Neural cell (in vitro differentiated cells): ENCODE results near the gene FSCN2. TPM values are rescaled to one million over a fixed set of nuclear protein-coding genes. Genes with fewer than 3 reads are reported as not detected.

ENCODE experiments used
- H2AFZ ChIP-seq: fragments of 200-600, 300-800 bp; sonication (generic), shearing (Covaris generic); 2 replicates; pipeline ENCODE4 v1.6.0; 2014; ENCODE audit warnings: low read depth, mild to moderate bottlenecking, antibody characterized with exemption, low read length, moderate library complexity
- H3F3A ChIP-seq: fragments of 200-600 bp; shearing (Covaris generic); 2 replicates; pipeline ENCODE4 v1.6.1; 2016; ENCODE audit warnings: mild to moderate bottlenecking, moderate library complexity, mixed read lengths, antibody characterized with exemption, low read length; ENCODE audit not compliant: insufficient read depth, poor library complexity, severe bottlenecking
- H3K27ac ChIP-seq: fragments of 200-600, 300-800 bp; sonication (generic), shearing (Covaris generic); 2 replicates; pipeline ENCODE4 v1.5.1; 2014; ENCODE audit warnings: mild to moderate bottlenecking, low read length, moderate library complexity
- H3K27me3 ChIP-seq: fragments of 300-800, 200-600 bp; sonication (generic), shearing (Covaris generic); 2 replicates; pipeline ENCODE4 v1.6.0; 2014; ENCODE audit warnings: mild to moderate bottlenecking, low read depth, low read length, moderate library complexity; ENCODE audit not compliant: insufficient read depth
- H3K36me3 ChIP-seq: fragments of 300-800, 200-600 bp; sonication (generic), shearing (Covaris generic); 2 replicates; pipeline ENCODE4 v1.5.1; 2014; ENCODE audit warnings: mild to moderate bottlenecking, antibody characterized with exemption, low read length, moderate library complexity; ENCODE audit not compliant: insufficient read depth
- H3K4me2 ChIP-seq: fragments of 300-800, 200-600 bp; sonication (generic), shearing (Covaris generic); 2 replicates; pipeline ENCODE4 v1.6.0; 2014; ENCODE audit warnings: mild to moderate bottlenecking, low read length
- H3K4me3 ChIP-seq: fragments of 300-800, 200-600 bp; sonication (generic), shearing (Covaris generic); 2 replicates; pipeline ENCODE4 v1.5.1; 2014; ENCODE audit warnings: mild to moderate bottlenecking, low read length, moderate library complexity
- H3K79me2 ChIP-seq: fragments of 200-600 bp; shearing (Covaris generic); replicated peaks from 2 replicates; pipeline ENCODE4 v1.6.0; 2014; ENCODE audit warnings: mild to moderate bottlenecking, low read length, moderate library complexity; ENCODE audit not compliant: insufficient read depth
- H3K9ac ChIP-seq: fragments of 300-800, 200-600 bp; sonication (generic), shearing (Covaris generic); 2 replicates; pipeline ENCODE4 v1.6.1; 2016; ENCODE audit warnings: mild to moderate bottlenecking, low read length, mixed read lengths
- H3K9me2 ChIP-seq: fragments of 200-600 bp; shearing (Covaris generic); 2 replicates; pipeline ENCODE4 v1.6.1; 2016; ENCODE audit warnings: mild to moderate bottlenecking, low read length, mixed read lengths; ENCODE audit not compliant: insufficient read depth
- H3K9me3 ChIP-seq: fragments of 200-600, 300-800 bp; sonication (generic), shearing (Covaris generic); 2 replicates; pipeline ENCODE4 v1.6.1; 2016; ENCODE audit warnings: mild to moderate bottlenecking, mixed run types, low read length, moderate library complexity, mixed read lengths
- H4K20me1 ChIP-seq: fragments of 200-600 bp; shearing (Covaris generic); 2 replicates; pipeline ENCODE4 v1.6.1; 2016; ENCODE audit warnings: mild to moderate bottlenecking, mixed run types; ENCODE audit not compliant: insufficient read depth
- EP300 ChIP-seq: fragments of 450-650 bp; conservative IDR thresholded peaks from 2 replicates; pipeline ENCODE4 v1.6.1; 2014; ENCODE audit warnings: antibody characterized with exemption, mild to moderate bottlenecking, moderate library complexity; ENCODE audit not compliant: poor library complexity, severe bottlenecking
- EZH2 ChIP-seq: fragments of 200-600, 300-800 bp; shearing (Covaris generic), sonication (generic); IDR thresholded peaks from 2 replicates; pipeline ENCODE4 v1.6.1; 2014; ENCODE audit warnings: antibody characterized with exemption, low read length, borderline replicate concordance, mild to moderate bottlenecking; ENCODE audit not compliant: insufficient read depth, poor library complexity, severe bottlenecking
- MXI1 ChIP-seq: fragments of 450-650 bp; conservative IDR thresholded peaks from 2 replicates; pipeline ENCODE4 v1.6.1; 2014; ENCODE audit warnings: antibody characterized with exemption, mild to moderate bottlenecking; ENCODE audit not compliant: poor library complexity, severe bottlenecking
- POLR2AphosphoS5 ChIP-seq: IDR thresholded peaks from 2 replicates; pipeline ENCODE4 v1.6.1; 2012
- RAD21 ChIP-seq: fragments of 450-650 bp; conservative IDR thresholded peaks from 2 replicates; pipeline ENCODE4 v1.6.1; 2014; ENCODE audit warnings: antibody characterized with exemption, mild to moderate bottlenecking, moderate library complexity
- SMC3 ChIP-seq: fragments of 450-650 bp; conservative IDR thresholded peaks from 2 replicates; pipeline ENCODE4 v1.6.1; 2014; ENCODE audit warnings: antibody characterized with exemption, mild to moderate bottlenecking, moderate library complexity; ENCODE audit not compliant: poor library complexity
- TAF1 ChIP-seq: IDR thresholded peaks from 2 replicates; pipeline ENCODE4 v1.6.1; 2012; ENCODE audit warnings: low read depth
- polyA plus RNA-seq: library from polyadenylated mRNA; depleted of rRNA; stranded (reverse); fragments of >200 nt; gene quantifications from 2 replicates; pipeline ENCODE4 v1.2.3, GENCODE V29; 2014
- TF ChIP-seq, protein P1 (sequence below): fragments of 450-650 bp; IDR thresholded peaks from 2 replicates; pipeline ENCODE4 v1.5.1; 2014; ENCODE audit warnings: antibody characterized with exemption, mild to moderate bottlenecking, moderate library complexity; ENCODE audit not compliant: poor library complexity, severe bottlenecking
- TF ChIP-seq, protein P2 (sequence below): IDR thresholded peaks from 2 replicates; pipeline ENCODE4 v1.6.1; 2012; ENCODE audit warnings: borderline replicate concordance

FSCN2 gene
- polyA plus RNA-seq, 1 donor from 2014 or later, result 4.8 TPM

DNA sequence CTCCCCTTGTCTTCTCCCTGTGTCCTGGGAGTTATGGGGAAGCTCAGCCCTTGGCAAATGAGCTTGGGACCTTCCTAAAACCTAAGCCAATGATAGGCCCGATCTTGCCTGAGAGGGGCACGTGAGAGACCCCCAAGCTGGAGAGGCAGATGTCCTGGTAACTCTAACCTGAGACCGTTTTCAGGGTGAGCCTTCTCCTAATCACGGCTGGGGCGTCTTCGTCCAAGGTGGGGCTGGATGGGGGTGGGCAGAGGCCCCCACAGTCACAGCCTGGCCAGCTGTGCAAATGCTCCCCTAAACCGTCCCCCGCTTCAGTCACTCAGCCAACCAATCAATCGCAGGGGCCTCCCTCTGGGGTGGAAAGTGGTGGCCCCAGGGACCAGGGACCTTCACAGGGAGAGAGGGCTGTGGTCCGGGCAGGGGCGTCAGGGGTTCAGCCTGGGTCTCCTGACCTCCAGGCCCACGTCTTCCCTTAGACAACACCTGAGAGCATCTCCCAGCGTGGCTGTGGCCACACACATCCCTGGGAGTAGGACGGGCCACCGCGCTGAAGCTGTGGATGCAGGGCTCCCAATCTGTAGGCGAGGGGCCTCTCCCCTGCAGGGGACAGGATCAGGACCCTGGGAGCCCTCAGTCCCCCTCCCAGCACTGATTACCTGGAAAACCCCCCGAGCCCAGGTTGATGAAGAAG, 46.2 kb upstream of the FSCN2 start:
- H3K36me3 ChIP-seq, result no peaks in the 10 kb centered on the region
- H3K9me3 ChIP-seq, result no peaks in the 10 kb centered on the region
- peak overlapping the region; percentile 40 for H2AFZ ChIP-seq
- H3K27me3 ChIP-seq, result no peaks in the 10 kb centered on the region
- H3K4me3 ChIP-seq, result peak overlapping the region; percentile 59
- no peaks in the 10 kb centered on the region for H4K20me1 ChIP-seq
- peak overlapping the region; percentile 42 for H3K9ac ChIP-seq
- peaks cover 9% of the 10 kb centered on the region for H3K79me2 ChIP-seq
- H3F3A ChIP-seq, result no peaks in the 10 kb centered on the region
- TF ChIP-seq TAF1 (no peak), RAD21 (no peak), EZH2 (no peak), POLR2AphosphoS5 (no peak), EP300 (no peak), MXI1 (no peak)
- TF ChIP-seq, protein P1, sequence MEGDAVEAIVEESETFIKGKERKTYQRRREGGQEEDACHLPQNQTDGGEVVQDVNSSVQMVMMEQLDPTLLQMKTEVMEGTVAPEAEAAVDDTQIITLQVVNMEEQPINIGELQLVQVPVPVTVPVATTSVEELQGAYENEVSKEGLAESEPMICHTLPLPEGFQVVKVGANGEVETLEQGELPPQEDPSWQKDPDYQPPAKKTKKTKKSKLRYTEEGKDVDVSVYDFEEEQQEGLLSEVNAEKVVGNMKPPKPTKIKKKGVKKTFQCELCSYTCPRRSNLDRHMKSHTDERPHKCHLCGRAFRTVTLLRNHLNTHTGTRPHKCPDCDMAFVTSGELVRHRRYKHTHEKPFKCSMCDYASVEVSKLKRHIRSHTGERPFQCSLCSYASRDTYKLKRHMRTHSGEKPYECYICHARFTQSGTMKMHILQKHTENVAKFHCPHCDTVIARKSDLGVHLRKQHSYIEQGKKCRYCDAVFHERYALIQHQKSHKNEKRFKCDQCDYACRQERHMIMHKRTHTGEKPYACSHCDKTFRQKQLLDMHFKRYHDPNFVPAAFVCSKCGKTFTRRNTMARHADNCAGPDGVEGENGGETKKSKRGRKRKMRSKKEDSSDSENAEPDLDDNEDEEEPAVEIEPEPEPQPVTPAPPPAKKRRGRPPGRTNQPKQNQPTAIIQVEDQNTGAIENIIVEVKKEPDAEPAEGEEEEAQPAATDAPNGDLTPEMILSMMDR, result no peak
- TF ChIP-seq, protein P2, sequence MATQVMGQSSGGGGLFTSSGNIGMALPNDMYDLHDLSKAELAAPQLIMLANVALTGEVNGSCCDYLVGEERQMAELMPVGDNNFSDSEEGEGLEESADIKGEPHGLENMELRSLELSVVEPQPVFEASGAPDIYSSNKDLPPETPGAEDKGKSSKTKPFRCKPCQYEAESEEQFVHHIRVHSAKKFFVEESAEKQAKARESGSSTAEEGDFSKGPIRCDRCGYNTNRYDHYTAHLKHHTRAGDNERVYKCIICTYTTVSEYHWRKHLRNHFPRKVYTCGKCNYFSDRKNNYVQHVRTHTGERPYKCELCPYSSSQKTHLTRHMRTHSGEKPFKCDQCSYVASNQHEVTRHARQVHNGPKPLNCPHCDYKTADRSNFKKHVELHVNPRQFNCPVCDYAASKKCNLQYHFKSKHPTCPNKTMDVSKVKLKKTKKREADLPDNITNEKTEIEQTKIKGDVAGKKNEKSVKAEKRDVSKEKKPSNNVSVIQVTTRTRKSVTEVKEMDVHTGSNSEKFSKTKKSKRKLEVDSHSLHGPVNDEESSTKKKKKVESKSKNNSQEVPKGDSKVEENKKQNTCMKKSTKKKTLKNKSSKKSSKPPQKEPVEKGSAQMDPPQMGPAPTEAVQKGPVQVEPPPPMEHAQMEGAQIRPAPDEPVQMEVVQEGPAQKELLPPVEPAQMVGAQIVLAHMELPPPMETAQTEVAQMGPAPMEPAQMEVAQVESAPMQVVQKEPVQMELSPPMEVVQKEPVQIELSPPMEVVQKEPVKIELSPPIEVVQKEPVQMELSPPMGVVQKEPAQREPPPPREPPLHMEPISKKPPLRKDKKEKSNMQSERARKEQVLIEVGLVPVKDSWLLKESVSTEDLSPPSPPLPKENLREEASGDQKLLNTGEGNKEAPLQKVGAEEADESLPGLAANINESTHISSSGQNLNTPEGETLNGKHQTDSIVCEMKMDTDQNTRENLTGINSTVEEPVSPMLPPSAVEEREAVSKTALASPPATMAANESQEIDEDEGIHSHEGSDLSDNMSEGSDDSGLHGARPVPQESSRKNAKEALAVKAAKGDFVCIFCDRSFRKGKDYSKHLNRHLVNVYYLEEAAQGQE, result no peak
- H3K9me2 ChIP-seq, result no peaks in the 10 kb centered on the region
- peak overlapping the region; percentile 37 for H3K27ac ChIP-seq
- H3K4me2 ChIP-seq, result peak overlapping the region; percentile 44

DNA sequence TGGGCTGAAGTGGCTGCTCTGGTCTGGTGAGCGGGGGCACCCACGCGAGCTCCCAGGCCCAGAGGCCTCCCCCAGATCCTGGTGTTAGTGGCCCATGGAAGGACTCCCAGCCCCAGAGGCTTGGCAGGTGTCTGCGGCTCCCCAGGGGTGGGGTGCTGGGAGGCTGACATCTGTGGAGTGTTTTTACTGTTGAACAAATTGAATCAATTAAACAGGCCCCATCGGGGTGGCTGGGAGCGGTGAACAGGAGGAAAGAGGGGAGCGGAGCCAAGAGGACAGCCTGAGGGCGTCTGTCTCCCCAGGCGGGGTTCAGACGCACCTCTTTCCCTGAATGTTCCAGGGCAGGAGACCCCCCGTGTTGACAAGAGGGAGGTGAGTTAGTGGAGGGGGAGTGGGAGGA, 45.5 kb upstream of the FSCN2 start:
- no peak overlapping the region for H3K4me3 ChIP-seq
- no peak overlapping the region for H2AFZ ChIP-seq
- no peaks in the 10 kb centered on the region for H3F3A ChIP-seq
- H3K9me3 ChIP-seq, result no peaks in the 10 kb centered on the region
- no peak overlapping the region for H3K4me2 ChIP-seq
- H4K20me1 ChIP-seq, result no peaks in the 10 kb centered on the region
- no peaks in the 10 kb centered on the region for H3K9me2 ChIP-seq
- TF ChIP-seq EZH2 (no peak), SMC3 (no peak), RAD21 (no peak), TAF1 (no peak), MXI1 (no peak), POLR2AphosphoS5 (no peak), EP300 (no peak)
- TF ChIP-seq, protein P2, result no peak
- TF ChIP-seq, protein P1, result no peak
- no peak overlapping the region for H3K27ac ChIP-seq
- H3K27me3 ChIP-seq, result no peaks in the 10 kb centered on the region
- H3K36me3 ChIP-seq, result no peaks in the 10 kb centered on the region
- peak overlapping the region; percentile 2 for H3K9ac ChIP-seq
- peaks cover 15% of the 10 kb centered on the region for H3K79me2 ChIP-seq
